HEK293 (cell line): ENCODE results near the gene IVNS1ABP.

Source experiments
- CTCF ChIA-PET: fragments of 350-600 bp; formaldehyde crosslinking; extraction: SDS; loops from one replicate; lab custom pipeline; 2021; ENCODE audit warnings: antibody characterized with exemption; lab: Yijun Ruan, JAX
- POLR2A ChIA-PET: fragments of 300-600 bp; formaldehyde crosslinking; extraction: SDS; loops from one replicate; lab custom pipeline; 2020; ENCODE audit warnings: antibody characterized with exemption, inconsistent platforms; lab: Yijun Ruan, JAX
- H3K27ac ChIP-seq: fragments of 200-500 bp; sonication (Bioruptor generic); 2 replicates; pipeline ENCODE4 v1.5.1; 2014; ENCODE audit warnings: low read depth, low read length, control low read depth, inconsistent platforms; ENCODE audit errors: extremely low read depth
- H3K36me3 ChIP-seq, 2 experiments: fragments of 200-500 bp in 1 of 2; sonication (Bioruptor generic) in 1 of 2; 1 replicate in 1 of 2; 2 replicates in 1 of 2; pipeline ENCODE4 v1.5.1; 2014 to 2017; ENCODE audit warnings: inconsistent platforms in 2 of 2, low read length in 2 of 2; ENCODE audit not compliant: control insufficient read depth in 2 of 2, insufficient read depth in 1 of 2
- H3K4me1 ChIP-seq: fragments of 200-500 bp; sonication (Bioruptor generic); 2 replicates; pipeline ENCODE4 v1.5.1; 2014; ENCODE audit warnings: mild to moderate bottlenecking, low read length, inconsistent platforms; ENCODE audit not compliant: control insufficient read depth, insufficient read depth
- H3K4me3 ChIP-seq: 2 replicates; pipeline ENCODE4 v1.5.1; 2011; ENCODE audit warnings: low read depth, mild to moderate bottlenecking, control low read depth, low read length, moderate library complexity
- H3K9me3 ChIP-seq: fragments of 200-500 bp; sonication (Bioruptor generic); 2 replicates; pipeline ENCODE4 v1.5.1; 2014; ENCODE audit warnings: low read depth, low read length, inconsistent platforms; ENCODE audit not compliant: control insufficient read depth, insufficient read depth
- AEBP2 ChIP-seq: fragments of 450-650 bp; formaldehyde crosslinking; IDR thresholded peaks from 2 replicates; pipeline ENCODE4 v1.5.1; 2016; ENCODE audit warnings: missing biosample characterization, missing genetic modification characterization, borderline replicate concordance
- CTCF ChIP-seq: fragments of 450-650 bp; formaldehyde crosslinking; IDR thresholded peaks from 2 replicates; pipeline ENCODE4 v1.5.1; 2016; ENCODE audit warnings: missing biosample characterization, missing genetic modification characterization
- HIC1 ChIP-seq: fragments of 450-650 bp; formaldehyde crosslinking; IDR thresholded peaks from 2 replicates; pipeline ENCODE4 v1.5.1; 2016; ENCODE audit warnings: missing biosample characterization, missing genetic modification characterization
- INSM2 ChIP-seq: fragments of 450-650 bp; formaldehyde crosslinking; IDR thresholded peaks from 2 replicates; pipeline ENCODE4 v1.5.1; 2016; ENCODE audit warnings: missing biosample characterization, missing genetic modification characterization
- KLF8 ChIP-seq: fragments of 450-650 bp; formaldehyde crosslinking; IDR thresholded peaks from 2 replicates; pipeline ENCODE4 v1.5.1; 2016; ENCODE audit warnings: missing biosample characterization, missing genetic modification characterization
- SALL2 ChIP-seq: fragments of 450-650 bp; formaldehyde crosslinking; IDR thresholded peaks from 2 replicates; pipeline ENCODE4 v1.5.0; 2017; ENCODE audit warnings: missing biosample characterization, mild to moderate bottlenecking, missing genetic modification characterization, borderline replicate concordance
- SP3 ChIP-seq: fragments of 450-650 bp; formaldehyde crosslinking; IDR thresholded peaks from 2 replicates; pipeline ENCODE4 v1.5.1; 2016; ENCODE audit warnings: missing biosample characterization, missing genetic modification characterization
- TCF7L2 ChIP-seq: IDR thresholded peaks from 2 replicates; pipeline ENCODE4 v1.6.1; 2011; ENCODE audit warnings: low read depth, mild to moderate bottlenecking, inconsistent platforms, low read length, moderate library complexity, borderline replicate concordance
- ZBTB1 ChIP-seq: fragments of 450-650 bp; formaldehyde crosslinking; IDR thresholded peaks from 2 replicates; pipeline ENCODE4 v1.5.1; 2016; ENCODE audit warnings: missing biosample characterization, missing genetic modification characterization
- ZBTB20 ChIP-seq: fragments of 450-650 bp; formaldehyde crosslinking; IDR thresholded peaks from 2 replicates; pipeline ENCODE4 v1.5.1; 2016; ENCODE audit warnings: missing biosample characterization, missing genetic modification characterization
- ZBTB44 ChIP-seq: fragments of 450-650 bp; IDR thresholded peaks from 2 replicates; pipeline ENCODE4 v1.5.1; 2018; ENCODE audit warnings: missing biosample characterization, mild to moderate bottlenecking, missing genetic modification characterization
- ZNF140 ChIP-seq: fragments of 450-650 bp; formaldehyde crosslinking; IDR thresholded peaks from 2 replicates; pipeline ENCODE4 v1.5.1; 2016; ENCODE audit warnings: missing biosample characterization, missing genetic modification characterization
- ZNF169 ChIP-seq: fragments of 450-650 bp; formaldehyde crosslinking; IDR thresholded peaks from 2 replicates; pipeline ENCODE4 v1.5.1; 2016; ENCODE audit warnings: missing biosample characterization, missing genetic modification characterization
- ZNF2 ChIP-seq: fragments of 450-650 bp; formaldehyde crosslinking; IDR thresholded peaks from 2 replicates; pipeline ENCODE4 v1.5.1; 2016; ENCODE audit warnings: missing biosample characterization, missing genetic modification characterization
- ZNF341 ChIP-seq: fragments of 450-650 bp; formaldehyde crosslinking; IDR thresholded peaks from 2 replicates; pipeline ENCODE4; 2016; ENCODE audit warnings: low read depth, missing biosample characterization, missing genetic modification characterization
- ZNF350 ChIP-seq: fragments of 450-650 bp; formaldehyde crosslinking; IDR thresholded peaks from 2 replicates; pipeline ENCODE4 v1.5.0; 2017; ENCODE audit warnings: missing biosample characterization, mild to moderate bottlenecking, missing genetic modification characterization
- ZNF423 ChIP-seq: fragments of 450-650 bp; formaldehyde crosslinking; IDR thresholded peaks from 2 replicates; pipeline ENCODE4 v1.5.1; 2016; ENCODE audit warnings: missing biosample characterization, missing genetic modification characterization
- ZNF48 ChIP-seq: fragments of 450-650 bp; formaldehyde crosslinking; IDR thresholded peaks from 2 replicates; pipeline ENCODE4 v1.5.1; 2016; ENCODE audit warnings: missing biosample characterization, missing genetic modification characterization
- ZNF571 ChIP-seq: fragments of 450-650 bp; formaldehyde crosslinking; IDR thresholded peaks from 2 replicates; pipeline ENCODE4 v1.5.0; 2017; ENCODE audit warnings: missing biosample characterization, missing genetic modification characterization
- ZNF580 ChIP-seq: fragments of 450-650 bp; formaldehyde crosslinking; IDR thresholded peaks from 2 replicates; pipeline ENCODE4 v1.5.1; 2016; ENCODE audit warnings: missing biosample characterization, missing genetic modification characterization
- ZNF624 ChIP-seq: fragments of 450-650 bp; formaldehyde crosslinking; IDR thresholded peaks from 2 replicates; pipeline ENCODE4 v1.5.1; 2017; ENCODE audit warnings: missing biosample characterization, missing genetic modification characterization
- ZNF660 ChIP-seq: fragments of 450-650 bp; IDR thresholded peaks from 2 replicates; pipeline ENCODE4 v1.5.1; 2018; ENCODE audit warnings: missing biosample characterization, mild to moderate bottlenecking, missing genetic modification characterization
- ZNF791 ChIP-seq: fragments of 450-650 bp; formaldehyde crosslinking; IDR thresholded peaks from 2 replicates; pipeline ENCODE4 v1.5.1; 2016; ENCODE audit warnings: missing biosample characterization, missing genetic modification characterization
- ZNF843 ChIP-seq: fragments of 450-650 bp; formaldehyde crosslinking; IDR thresholded peaks from 2 replicates; pipeline ENCODE4 v1.5.1; 2016; ENCODE audit warnings: missing biosample characterization, missing genetic modification characterization

The IVNS1ABP gene

GRCh38 chr1:185345913-185346720 lies 29.1 kb upstream of the IVNS1ABP start:
- ChIA-PET CTCF (interaction anchor here (0.7 kb wide), 1 partner anchor 306 kb away, joined by 3 read pairs; no protein-coding TSS in a partner anchor), POLR2A (no interaction called here)
- TF ChIP-seq ZNF169 (tag by site-specific recombination) (no peak), INSM2 (tag by site-specific recombination) (no peak), ZNF660 (tag by site-specific recombination) (no peak), ZNF423 (tag by site-specific recombination) (no peak), ZNF624 (tag by site-specific recombination) (no peak), ZNF341 (no peak), ZNF140 (no peak), ZNF571 (no peak), SP3 (no peak), ZBTB20 (no peak), ZNF2 (no peak)
- no peaks in the 10 kb centered on the region for H3K9me3 ChIP-seq
- H3K4me1 ChIP-seq: no peaks in the 10 kb centered on the region
- H3K4me3 ChIP-seq: no peak overlapping the region
- no peak overlapping the region for H3K27ac ChIP-seq
- H3K36me3 ChIP-seq: no peaks in the 10 kb centered on the region

GRCh38 chr1:185343306-185343705 lies 26.3 kb upstream of the IVNS1ABP start:
- no peak overlapping the region for H3K27ac ChIP-seq
- CTCF ChIA-PET: interaction anchor here (0.5 to 0.7 kb wide), 2 partner anchors 93 to 345 kb away, joined by 3 to 7 read pairs; no protein-coding TSS in a partner anchor
- H3K4me1 ChIP-seq: no peaks in the 10 kb centered on the region
- TF ChIP-seq KLF8 (no peak), ZNF843 (tag by site-specific recombination) (no peak), CTCF (tag by site-specific recombination) (no peak), TCF7L2 (no peak), HIC1 (tag by site-specific recombination) (no peak), ZNF580 (tag by site-specific recombination) (no peak), ZBTB1 (no peak), ZNF48 (no peak), ZBTB44 (no peak), SALL2 (tag by site-specific recombination) (no peak), ZNF350 (tag by site-specific recombination) (no peak), AEBP2 (no peak), ZNF791 (tag by site-specific recombination) (no peak)
- no peaks in the 10 kb centered on the region for H3K36me3 ChIP-seq
- POLR2A ChIA-PET: no interaction called here
- no peak overlapping the region for H3K4me3 ChIP-seq
- no peaks in the 10 kb centered on the region for H3K9me3 ChIP-seq
